ENCODE data around the gene MCEMP1. TPM values are rescaled to one million over a fixed set of nuclear protein-coding genes. Genes with fewer than 3 reads are reported as not detected.

The MCEMP1 gene
- total RNA-seq, 1 experiment from 2014 or later: not detected

DNA sequence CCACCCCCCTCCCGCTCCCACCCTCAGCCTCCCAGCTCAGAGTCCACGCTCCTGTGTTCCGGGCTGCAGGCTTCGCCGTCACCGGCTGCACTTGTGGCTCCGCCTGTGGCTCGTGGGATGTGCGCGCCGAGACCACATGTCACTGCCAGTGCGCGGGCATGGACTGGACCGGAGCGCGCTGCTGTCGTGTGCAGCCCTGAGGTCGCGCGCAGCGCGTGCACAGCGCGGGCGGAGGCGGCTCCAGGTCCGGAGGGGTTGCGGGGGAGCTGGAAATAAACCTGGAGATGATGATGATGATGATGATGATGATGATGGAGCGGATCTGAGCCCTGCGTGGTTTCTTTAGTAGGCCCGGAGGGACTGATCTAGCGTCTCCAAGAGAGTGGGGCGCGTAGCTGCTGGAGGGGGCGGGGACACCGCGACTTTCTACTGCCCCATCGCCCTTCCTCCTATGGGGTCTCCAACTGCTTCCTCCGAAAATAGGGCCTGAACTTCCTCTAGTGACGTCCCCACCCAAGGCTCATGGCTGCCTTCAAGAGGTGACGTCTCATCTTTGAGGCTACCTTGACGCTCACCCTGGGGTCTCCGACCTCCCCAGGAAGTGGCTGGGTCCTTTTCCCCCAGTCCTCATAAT, 6.6 kb upstream of the MCEMP1 start:
- TF ChIP-seq TCF7L2 (IDR thresholded peaks at IDR 0.05; ENCODE audit: low read depth, low read length): no peak
- TF ChIP-seq SIN3A (IDR thresholded peaks at IDR 0.05; ENCODE audit: borderline replicate concordance, insufficient read depth, low read depth, low read length): no peak
- TF ChIP-seq, protein P1, sequence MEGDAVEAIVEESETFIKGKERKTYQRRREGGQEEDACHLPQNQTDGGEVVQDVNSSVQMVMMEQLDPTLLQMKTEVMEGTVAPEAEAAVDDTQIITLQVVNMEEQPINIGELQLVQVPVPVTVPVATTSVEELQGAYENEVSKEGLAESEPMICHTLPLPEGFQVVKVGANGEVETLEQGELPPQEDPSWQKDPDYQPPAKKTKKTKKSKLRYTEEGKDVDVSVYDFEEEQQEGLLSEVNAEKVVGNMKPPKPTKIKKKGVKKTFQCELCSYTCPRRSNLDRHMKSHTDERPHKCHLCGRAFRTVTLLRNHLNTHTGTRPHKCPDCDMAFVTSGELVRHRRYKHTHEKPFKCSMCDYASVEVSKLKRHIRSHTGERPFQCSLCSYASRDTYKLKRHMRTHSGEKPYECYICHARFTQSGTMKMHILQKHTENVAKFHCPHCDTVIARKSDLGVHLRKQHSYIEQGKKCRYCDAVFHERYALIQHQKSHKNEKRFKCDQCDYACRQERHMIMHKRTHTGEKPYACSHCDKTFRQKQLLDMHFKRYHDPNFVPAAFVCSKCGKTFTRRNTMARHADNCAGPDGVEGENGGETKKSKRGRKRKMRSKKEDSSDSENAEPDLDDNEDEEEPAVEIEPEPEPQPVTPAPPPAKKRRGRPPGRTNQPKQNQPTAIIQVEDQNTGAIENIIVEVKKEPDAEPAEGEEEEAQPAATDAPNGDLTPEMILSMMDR (IDR thresholded peaks at IDR 0.05): no peak
- TF ChIP-seq POLR2AphosphoS5 (IDR thresholded peaks at IDR 0.05; ENCODE audit: low read depth, low read length): no peak
- ChIA-PET CTCF (interaction anchor here (0.8 kb wide), 2 partner anchors 182 to 231 kb away, joined by 3 to 6 read pairs; no protein-coding TSS in a partner anchor), POLR2A (no interaction called here)
- intact Hi-C loops (cut with micrococcal nuclease; ENCODE audit: unreplicated experiment) (no loop called here), in situ Hi-C loops (cut with HindIII; ENCODE audit: low pct_unique_long_range_greater_than_20kb, low sequenced_read_pairs) (no loop called here)
- H3K27ac ChIP-seq (ENCODE audit: low read length): no peak overlapping the region
- no peaks in the 10 kb centered on the region for H3K9me3 ChIP-seq (ENCODE audit: control insufficient read depth, insufficient read depth, low read depth, low read length)
- no peaks in the 10 kb centered on the region for H3K4me1 ChIP-seq (ENCODE audit: control insufficient read depth, insufficient read depth, low read length)
- H3K4me3 ChIP-seq (ENCODE audit: low read depth in 2 of 2, low read length in 2 of 2): peak overlapping the region; percentile 18 to 32; a peak in 3 of 4 replicates
- BruUV-seq (replicated peaks): no TSS peak
- ATAC-seq: peak; percentile 60; the same call in 1 of the 2 replicates
- DNase-seq (ENCODE audit: low read depth, low spot score): no peak
- no peaks in the 10 kb centered on the region for H3K27me3 ChIP-seq (ENCODE audit: control insufficient read depth, insufficient read depth, low read length)
- H3K36me3 ChIP-seq (ENCODE audit: control insufficient read depth, insufficient read depth, low read length): no peaks in the 10 kb centered on the region

- H3K4me3 ChIP-seq (ENCODE audit: low read depth in 2 of 2, low read length in 2 of 2): peak overlapping the region in 1 of 2 experiments; percentile 32; a peak in 2 of 4 replicates
- TF ChIP-seq, protein P1 (IDR thresholded peaks at IDR 0.05): no peak
- no peak for TF ChIP-seq REST (IDR thresholded peaks at IDR 0.05; ENCODE audit: insufficient read depth in 1 of 2, low read depth in 2 of 2, low read length in 1 of 2)
- TF ChIP-seq TCF7L2 (IDR thresholded peaks at IDR 0.05; ENCODE audit: low read depth, low read length): no peak
- TF ChIP-seq POLR2AphosphoS5 (IDR thresholded peaks at IDR 0.05; ENCODE audit: low read depth, low read length): no peak
- no peak for TF ChIP-seq SIN3A (IDR thresholded peaks at IDR 0.05; ENCODE audit: borderline replicate concordance, insufficient read depth, low read depth, low read length)
- H3K9me3 ChIP-seq (ENCODE audit: control insufficient read depth, insufficient read depth, low read depth, low read length): no peaks in the 10 kb centered on the region
- no peaks in the 10 kb centered on the region for H3K27me3 ChIP-seq (ENCODE audit: control insufficient read depth, insufficient read depth, low read length)
- H3K4me1 ChIP-seq (ENCODE audit: control insufficient read depth, insufficient read depth, low read length): no peaks in the 10 kb centered on the region
- no peak overlapping the region for H3K27ac ChIP-seq (ENCODE audit: low read length)
- no TSS peak for BruUV-seq (replicated peaks)
- ATAC-seq (no peak), DNase-seq (ENCODE audit: low read depth, low spot score) (no peak)
- in situ Hi-C loops (cut with HindIII; ENCODE audit: low pct_unique_long_range_greater_than_20kb, low sequenced_read_pairs): no loop called here
- ChIA-PET POLR2A (interaction anchor here (0.6 kb wide), 1 partner anchor 149 kb away, joined by 5 read pairs; no protein-coding TSS in a partner anchor), CTCF (interaction anchor here (0.8 kb wide), 2 partner anchors 182 to 232 kb away, joined by 3 to 6 read pairs; no protein-coding TSS in a partner anchor)
- intact Hi-C loops (cut with micrococcal nuclease; ENCODE audit: unreplicated experiment): no loop called here
- H3K36me3 ChIP-seq (ENCODE audit: control insufficient read depth, insufficient read depth, low read length): no peaks in the 10 kb centered on the region
Observed at GRCh38 chr19:7670790-7671189, 6.1 kb upstream of the MCEMP1 start.
